Prostate gland (tissue), 2 donors: Measurements from ENCODE around the gene PGC. TPM values are rescaled to one million over a fixed set of nuclear protein-coding genes. Genes with fewer than 3 reads are reported as not detected.

Experiments used
- DNase-seq: peaks from one replicate; pipeline ENCODE4 v3.0.0-alpha.2; 2019; ENCODE audit warnings: low spot score
- H3K27ac ChIP-seq, 2 donors: fragments of 200-600 bp; sonication (generic); 2 replicates each; pipeline ENCODE4 v1.5.1; 2017 to 2019
- H3K27me3 ChIP-seq: fragments of 200-600 bp; sonication (generic); replicated peaks from 2 replicates; pipeline ENCODE4 v1.5.1; 2019; ENCODE audit not compliant: insufficient read depth
- H3K36me3 ChIP-seq, 2 donors: fragments of 200-600 bp; sonication (generic); 1 replicate in 1 of 2; 2 replicates in 1 of 2; pipeline versions ENCODE4 v1.5.1 to v1.8.1; 2017 to 2019
- H3K4me1 ChIP-seq: fragments of 200-600 bp; sonication (generic); replicated peaks from 2 replicates; pipeline ENCODE4 v1.5.1; 2019
- H3K4me3 ChIP-seq, 2 donors: fragments of 200-600 bp; sonication (generic); 2 replicates each; pipeline ENCODE4 v1.5.1; 2017 to 2019
- H3K9me3 ChIP-seq: fragments of 200-600 bp; sonication (generic); 2 replicates; pipeline ENCODE4 v1.5.1; 2017
- CTCF ChIP-seq, 4 experiments: fragments of 200-600 bp in 2 of 4; fragments of 450-650 bp in 2 of 4; sonication (generic) in 2 of 4; IDR thresholded peaks; 1 replicate in 3 of 4; 2 replicates in 1 of 4; pipeline ENCODE4 v1.5.1; 2016 to 2019; ENCODE audit warnings: antibody characterized with exemption in 4 of 4, mild to moderate bottlenecking in 2 of 4, moderate library complexity in 2 of 4
- POLR2A ChIP-seq: fragments of 450-650 bp; IDR thresholded peaks from one replicate; pipeline ENCODE4 v1.6.1; 2016; ENCODE audit warnings: antibody characterized with exemption, mild to moderate bottlenecking
- POLR2AphosphoS5 ChIP-seq: sonication (generic); formaldehyde crosslinking; IDR thresholded peaks from one replicate; pipeline ENCODE4 v1.6.1; 2017; ENCODE audit warnings: antibody characterized with exemption
- WGBS: methylation state at CpG from one replicate; pipeline ENCODE4 v1.1.5; 2018; 5-methylcytosine and 5-hydroxymethylcytosine counted together
- intact Hi-C: fragments of 100-400 bp; cut with DNase I; formaldehyde crosslinking; loops from one replicate; pipeline ENCODE4 v1.14.2; 2022
- total RNA-seq, 2 donors: library from RNA; depleted of rRNA; stranded (reverse); fragments of >200 nt; gene quantifications; one replicate each; pipeline ENCODE4 v1.1.0, GENCODE V29; 2016

Gene PGC
- total RNA-seq, 2 donors from 2014 or later: 18.4 to 391 TPM

GRCh38 chr6:41695825-41696224 lies 51.4 kb downstream of the PGC start:
- no peak overlapping the region for H3K4me3 ChIP-seq
- H3K9me3 ChIP-seq: no peaks in the 10 kb centered on the region
- H3K36me3 ChIP-seq: peaks cover 0 to 1% of the 10 kb centered on the region in 2 donors
- H3K27me3 ChIP-seq: no peaks in the 10 kb centered on the region
- no peak for DNase-seq
- TF ChIP-seq POLR2A (no peak), CTCF (IDR thresholded peaks at IDR 0.05) (no peak), POLR2AphosphoS5 (no peak)
- 93% methylated on average over 6 of the region's 6 CpGs for WGBS
- H3K27ac ChIP-seq: no peak overlapping the region
- intact Hi-C loops: no loop called here
- H3K4me1 ChIP-seq: peaks cover 2% of the 10 kb centered on the region

GRCh38 chr6:41694815-41695526 lies 52.2 kb downstream of the PGC start:
- WGBS: 96% methylated on average over 5 of the region's 6 CpGs
- no peak overlapping the region for H3K27ac ChIP-seq
- intact Hi-C loops: no loop called here
- H3K9me3 ChIP-seq: no peaks in the 10 kb centered on the region
- H3K4me3 ChIP-seq: no peak overlapping the region
- DNase-seq: no peak
- H3K27me3 ChIP-seq: no peaks in the 10 kb centered on the region
- no peak for TF ChIP-seq POLR2AphosphoS5
- TF ChIP-seq CTCF (IDR thresholded peaks at IDR 0.05): no peak
- no peak for TF ChIP-seq POLR2A
- H3K36me3 ChIP-seq: peaks cover 0 to 7% of the 10 kb centered on the region in 2 donors
- peaks cover 2% of the 10 kb centered on the region for H3K4me1 ChIP-seq

GRCh38 chr6:41693281-41694240 lies 53.6 kb downstream of the PGC start:
- H3K9me3 ChIP-seq: no peaks in the 10 kb centered on the region
- H3K27me3 ChIP-seq: no peaks in the 10 kb centered on the region
- no peak for DNase-seq
- no peak overlapping the region for H3K27ac ChIP-seq
- peaks cover 0 to 7% of the 10 kb centered on the region in 2 donors for H3K36me3 ChIP-seq
- TF ChIP-seq POLR2A (no peak), POLR2AphosphoS5 (no peak), CTCF (IDR thresholded peaks at IDR 0.05) (no peak)
- H3K4me1 ChIP-seq: peaks cover 2% of the 10 kb centered on the region
- no peak overlapping the region for H3K4me3 ChIP-seq
- WGBS: 70% methylated on average over 9 of the region's 10 CpGs
- intact Hi-C loops: no loop called here

GRCh38 chr6:41692730-41693129 lies 54.5 kb downstream of the PGC start:
- H3K27ac ChIP-seq: no peak overlapping the region
- H3K4me1 ChIP-seq: peaks cover 2% of the 10 kb centered on the region
- H3K27me3 ChIP-seq: no peaks in the 10 kb centered on the region
- H3K4me3 ChIP-seq: no peak overlapping the region
- no peak for TF ChIP-seq POLR2A
- no peak for TF ChIP-seq POLR2AphosphoS5
- TF ChIP-seq CTCF (IDR thresholded peaks at IDR 0.05): no peak
- WGBS: 90% methylated on average over 2 of the region's 2 CpGs
- H3K9me3 ChIP-seq: no peaks in the 10 kb centered on the region
- DNase-seq: no peak
- intact Hi-C loops: no loop called here
- H3K36me3 ChIP-seq: peaks cover 0 to 7% of the 10 kb centered on the region in 2 donors
